ENCODE results near the gene PCSK2. TPM values are rescaled to one million over a fixed set of nuclear protein-coding genes. Genes with fewer than 3 reads are reported as not detected.

The PCSK2 gene
- total RNA-seq, 4 donors from 2014 or later = 2.0 to 12.5 (median 7.2) TPM

DNA sequence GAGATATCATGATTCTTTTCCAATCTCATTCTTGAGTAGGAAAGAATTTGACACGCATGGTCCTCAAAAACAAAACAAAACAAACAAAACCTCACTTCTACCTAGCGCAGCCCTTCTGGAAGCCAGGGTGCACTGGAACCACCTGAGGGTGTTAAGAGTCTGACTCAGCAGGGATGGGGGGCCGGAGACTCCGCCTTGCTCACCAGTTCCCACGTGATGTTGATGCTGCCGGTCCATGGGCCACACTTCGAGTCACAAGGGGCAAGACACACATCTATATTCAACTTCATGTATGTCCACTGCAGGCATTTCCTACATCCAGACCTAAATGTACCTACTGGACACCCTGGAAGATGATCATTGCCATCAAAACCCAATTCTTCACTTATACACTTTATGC is 274.0 kb downstream of the PCSK2 start:
- Histone ChIP-seq H3K9me3 (no peaks in the 10 kb centered on the region), H3K4me3 (no peak overlapping the region), H3K36me3 (no peaks in the 10 kb centered on the region), H3K27ac (replicated peaks in 1 of 4) (no peak overlapping the region), H3K27me3 (no peaks in the 10 kb centered on the region), H3K4me1 (peaks cover 14 to 25% (median 25%) of the 10 kb centered on the region in 4 donors)
- TF ChIP-seq POLR2A (IDR thresholded peaks at IDR 0.05; ENCODE audit: low read depth) (no peak), POLR2AphosphoS5 (IDR thresholded peaks at IDR 0.05) (no peak), EP300 (IDR thresholded peaks at IDR 0.05) (no peak)
- TF ChIP-seq, protein P1, sequence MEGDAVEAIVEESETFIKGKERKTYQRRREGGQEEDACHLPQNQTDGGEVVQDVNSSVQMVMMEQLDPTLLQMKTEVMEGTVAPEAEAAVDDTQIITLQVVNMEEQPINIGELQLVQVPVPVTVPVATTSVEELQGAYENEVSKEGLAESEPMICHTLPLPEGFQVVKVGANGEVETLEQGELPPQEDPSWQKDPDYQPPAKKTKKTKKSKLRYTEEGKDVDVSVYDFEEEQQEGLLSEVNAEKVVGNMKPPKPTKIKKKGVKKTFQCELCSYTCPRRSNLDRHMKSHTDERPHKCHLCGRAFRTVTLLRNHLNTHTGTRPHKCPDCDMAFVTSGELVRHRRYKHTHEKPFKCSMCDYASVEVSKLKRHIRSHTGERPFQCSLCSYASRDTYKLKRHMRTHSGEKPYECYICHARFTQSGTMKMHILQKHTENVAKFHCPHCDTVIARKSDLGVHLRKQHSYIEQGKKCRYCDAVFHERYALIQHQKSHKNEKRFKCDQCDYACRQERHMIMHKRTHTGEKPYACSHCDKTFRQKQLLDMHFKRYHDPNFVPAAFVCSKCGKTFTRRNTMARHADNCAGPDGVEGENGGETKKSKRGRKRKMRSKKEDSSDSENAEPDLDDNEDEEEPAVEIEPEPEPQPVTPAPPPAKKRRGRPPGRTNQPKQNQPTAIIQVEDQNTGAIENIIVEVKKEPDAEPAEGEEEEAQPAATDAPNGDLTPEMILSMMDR (IDR thresholded peaks at IDR 0.05) = no peak
- intact Hi-C loops (cut with DNase I) = no loop called here
- no peak for DNase-seq (ENCODE audit: extremely low spot score)
- 97% methylated on average over 7 of the region's 7 CpGs for WGBS

- Histone ChIP-seq H3K4me3 (no peak overlapping the region), H3K27me3 (no peaks in the 10 kb centered on the region), H3K4me1 (peaks cover 14 to 29% (median 26%) of the 10 kb centered on the region in 4 donors), H3K36me3 (no peaks in the 10 kb centered on the region), H3K27ac (replicated peaks in 1 of 4) (no peak overlapping the region), H3K9me3 (no peaks in the 10 kb centered on the region)
- DNase-seq (ENCODE audit: extremely low spot score) = no peak
- TF ChIP-seq POLR2AphosphoS5 (IDR thresholded peaks at IDR 0.05) (no peak), EP300 (IDR thresholded peaks at IDR 0.05) (no peak), POLR2A (IDR thresholded peaks at IDR 0.05; ENCODE audit: low read depth) (no peak)
- TF ChIP-seq, protein P1 (IDR thresholded peaks at IDR 0.05) = no peak
- intact Hi-C loops (cut with DNase I) = no loop called here
- 89% methylated on average over 9 of the region's 9 CpGs for WGBS
These were observed 274.9 kb downstream of the PCSK2 start for GRCh38 chr20:17501701-17502100.

DNA sequence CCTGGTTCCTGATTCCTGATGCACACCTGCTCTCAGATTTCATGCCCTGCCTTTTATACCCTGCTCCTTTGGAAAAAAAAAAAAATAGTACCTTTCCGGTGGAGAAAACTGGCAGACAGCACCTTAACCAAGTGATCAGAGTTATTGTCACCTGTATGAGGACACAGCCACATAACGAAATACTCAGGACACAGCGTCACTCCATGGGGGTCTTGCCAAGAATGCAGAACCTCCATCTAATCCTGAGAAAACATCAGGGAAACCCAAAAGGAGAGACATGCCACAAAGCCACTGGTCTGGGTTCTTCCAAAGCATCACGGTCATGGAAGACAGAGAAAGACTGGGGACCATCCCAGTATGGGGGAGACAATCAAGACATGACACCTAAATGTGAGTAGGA is 275.3 kb downstream of the PCSK2 start:
- no peaks in the 10 kb centered on the region for H3K36me3 ChIP-seq
- 90% methylated on average over 4 of the region's 4 CpGs for WGBS
- TF ChIP-seq EP300 (IDR thresholded peaks at IDR 0.05) (no peak), POLR2AphosphoS5 (IDR thresholded peaks at IDR 0.05) (no peak), POLR2A (IDR thresholded peaks at IDR 0.05; ENCODE audit: low read depth) (no peak)
- TF ChIP-seq, protein P1 (IDR thresholded peaks at IDR 0.05) = no peak
- H3K4me1 ChIP-seq = peaks cover 14 to 29% (median 26%) of the 10 kb centered on the region in 4 donors
- intact Hi-C loops (cut with DNase I) = no loop called here
- H3K4me3 ChIP-seq = no peak overlapping the region
- H3K9me3 ChIP-seq = no peaks in the 10 kb centered on the region
- H3K27me3 ChIP-seq = no peaks in the 10 kb centered on the region
- no peak overlapping the region for H3K27ac ChIP-seq (replicated peaks in 1 of 4)
- no peak for DNase-seq (ENCODE audit: extremely low spot score)

DNA sequence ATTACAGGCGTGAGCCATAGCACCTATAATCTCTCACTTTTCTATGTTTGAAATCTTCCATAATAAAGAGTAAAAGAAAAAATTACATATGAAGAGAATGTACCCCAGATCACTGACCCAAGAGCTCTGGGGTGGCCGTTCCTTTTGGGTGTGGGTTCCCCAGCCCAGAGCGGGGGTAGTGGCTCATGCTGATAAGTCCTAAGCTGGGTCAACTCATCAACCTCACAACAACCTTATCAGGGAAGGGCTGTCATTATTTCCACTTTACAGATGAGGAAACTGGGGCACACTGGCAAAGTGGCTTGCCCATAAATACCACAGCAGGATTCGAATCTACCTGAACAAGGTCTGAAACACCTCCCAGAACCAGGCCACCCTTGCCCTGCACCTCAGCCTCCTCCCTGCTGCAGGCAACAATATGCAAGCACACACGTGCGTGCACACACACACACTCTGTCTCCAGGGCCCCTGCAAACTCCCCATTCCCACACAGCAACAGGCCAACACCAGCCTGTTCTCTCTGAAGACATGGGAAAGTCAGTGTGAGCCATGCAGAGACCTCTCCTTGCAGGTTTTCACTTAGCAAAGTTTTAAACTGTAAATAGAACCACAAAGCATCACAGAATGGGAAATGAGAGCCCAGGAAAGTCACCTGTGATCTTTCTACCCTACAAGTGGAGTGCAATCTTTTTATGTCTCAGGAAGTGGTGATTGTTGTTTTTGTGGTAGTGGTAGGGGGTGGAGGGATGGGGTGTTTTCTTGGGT is 276.6 kb downstream of the PCSK2 start:
- no peaks in the 10 kb centered on the region for H3K9me3 ChIP-seq
- 81% methylated on average over 4 of the region's 6 CpGs for WGBS
- no peak for TF ChIP-seq POLR2AphosphoS5 (IDR thresholded peaks at IDR 0.05)
- no peak for TF ChIP-seq EP300 (IDR thresholded peaks at IDR 0.05)
- TF ChIP-seq POLR2A (IDR thresholded peaks at IDR 0.05; ENCODE audit: low read depth) = no peak
- TF ChIP-seq, protein P1 (IDR thresholded peaks at IDR 0.05) = no peak
- H3K4me1 ChIP-seq = peaks cover 8 to 20% (median 15%) of the 10 kb centered on the region in 4 donors
- H3K27me3 ChIP-seq = no peaks in the 10 kb centered on the region
- H3K27ac ChIP-seq (replicated peaks in 1 of 4) = no peak overlapping the region
- no peak overlapping the region for H3K4me3 ChIP-seq
- intact Hi-C loops (cut with DNase I) = loop anchor here (2.0 kb wide), 1 partner anchor 115 kb away; no protein-coding TSS in a partner anchor
- H3K36me3 ChIP-seq = peaks cover 0 to 2% (median 0%) of the 10 kb centered on the region in 4 donors
- DNase-seq (ENCODE audit: extremely low spot score) = no peak

Data from esophagus muscularis mucosa (tissue), 4 donors.